ENCODE data around the gene FYN. TPM values are rescaled to one million over a fixed set of nuclear protein-coding genes. Genes with fewer than 3 reads are reported as not detected.

FYN gene
- total and polyA plus RNA-seq, 2 experiments from 2014 or later, result 58.6 to 166 TPM

DNA sequence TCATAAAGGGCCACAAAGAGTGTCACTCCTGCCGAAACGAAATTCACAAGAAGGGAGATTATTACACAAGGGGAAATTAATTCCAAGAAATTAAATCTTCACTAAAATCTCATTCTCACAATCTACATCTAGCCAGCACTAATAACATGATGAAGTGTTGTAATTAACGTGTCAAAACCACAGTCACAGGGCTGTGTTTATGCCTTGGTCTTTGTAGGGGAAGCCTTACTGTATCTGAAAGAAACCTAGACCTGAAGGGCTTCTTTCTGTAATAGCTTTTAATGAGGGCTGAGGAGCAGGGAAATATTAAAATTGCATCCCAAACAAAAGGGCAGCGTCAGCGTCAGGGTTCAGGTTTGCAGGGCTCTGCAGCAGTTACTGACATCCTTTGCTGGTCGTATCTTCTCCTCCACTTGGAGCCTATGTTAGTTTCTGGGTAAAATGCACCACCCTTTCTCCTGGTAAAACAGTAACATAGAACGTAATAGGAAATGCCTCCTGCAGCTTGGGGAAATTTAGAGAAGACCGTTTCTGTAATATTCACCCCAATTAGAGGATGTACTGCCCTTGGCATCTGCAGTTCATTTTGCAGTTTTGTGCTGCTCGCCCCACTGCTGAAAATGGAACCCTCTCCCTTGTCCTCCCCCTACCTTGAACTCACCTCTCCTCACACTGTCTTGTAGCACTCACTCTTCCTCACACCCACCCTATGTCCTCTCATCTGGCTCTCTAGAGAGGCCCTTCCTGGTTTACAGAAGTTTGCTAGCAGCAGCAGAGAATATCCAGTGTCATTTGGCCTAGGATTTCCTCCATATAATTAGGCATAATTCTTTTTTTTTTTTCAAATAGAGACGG is 158.6 kb downstream of the FYN start:
- TF ChIP-seq EZH2 (IDR thresholded peaks at IDR 0.05; ENCODE audit: insufficient read depth, poor library complexity, severe bottlenecking) (no peak), EZH2phosphoT487 (IDR thresholded peaks at IDR 0.05; ENCODE audit: insufficient read depth, low read depth) (no peak)
- no peaks in the 10 kb centered on the region for H4K20me1 ChIP-seq (ENCODE audit: insufficient read depth)

DNA sequence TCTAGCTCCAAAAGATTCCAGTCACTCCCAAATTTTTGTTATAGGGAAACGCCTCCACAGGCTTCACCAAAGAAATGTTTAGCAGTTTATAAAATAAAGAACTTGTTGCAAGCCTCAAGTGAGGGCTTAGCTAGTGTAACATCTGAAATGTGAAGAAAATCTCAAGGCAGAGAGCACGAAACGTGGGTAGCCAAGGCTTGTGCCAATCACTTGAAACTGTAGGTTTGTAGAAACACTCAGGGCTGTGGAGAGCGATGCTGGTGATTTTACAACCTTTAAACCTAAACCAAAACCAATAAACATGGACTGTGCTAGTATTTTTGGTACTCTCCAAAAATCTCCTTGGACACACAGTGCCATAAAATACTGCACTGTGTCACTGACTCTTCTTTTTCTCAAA is 159.4 kb downstream of the FYN start:
- Histone ChIP-seq H3K27ac (no peak overlapping the region), H3K36me3 (ENCODE audit: low read depth) (peaks cover 17% of the 10 kb centered on the region), H3K4me2 (ENCODE audit: unreplicated experiment) (no peak overlapping the region), H3K4me1 (ENCODE audit: insufficient read depth) (peaks cover 33% of the 10 kb centered on the region), H3K9ac (no peak overlapping the region), H3K9me2 (ENCODE audit: insufficient read depth) (no peaks in the 10 kb centered on the region), H3K4me3 (no peak overlapping the region), H4K20me1 (ENCODE audit: insufficient read depth) (no peaks in the 10 kb centered on the region), H3F3A (ENCODE audit: insufficient read depth) (peaks cover 22% of the 10 kb centered on the region), H3K27me3 (replicated peaks; ENCODE audit: insufficient read depth) (no peaks in the 10 kb centered on the region), H2AFZ (no peak overlapping the region), H3K9me3 (ENCODE audit: low read depth) (no peaks in the 10 kb centered on the region), H3K79me2 (ENCODE audit: insufficient read depth) (peaks cover 39% of the 10 kb centered on the region)
- in situ Hi-C loops (cut with MboI), result loop anchor here (10.0 kb wide), 1 partner anchor 331 kb away; no protein-coding TSS in a partner anchor
- WGBS, 2 experiments (ENCODE audit: low coverage in 1 of 2, low lambda C conversion rate in 2 of 2, missing lambda C conversion rate in 2 of 2), result 70 to 73% methylated on average over 4 of the region's 4 CpGs
- no peak for TF ChIP-seq EZH2 (IDR thresholded peaks at IDR 0.05; ENCODE audit: insufficient read depth, poor library complexity, severe bottlenecking)
- TF ChIP-seq EZH2phosphoT487 (IDR thresholded peaks at IDR 0.05; ENCODE audit: insufficient read depth, low read depth), result no peak
- no peak for DNase-seq

More for the DNA sequence above, 158.6 kb downstream of the FYN start:
- in situ Hi-C loops (cut with MboI), result loop anchor here (10.0 kb wide), 1 partner anchor 330 kb away; no protein-coding TSS in a partner anchor
- Histone ChIP-seq H3K27me3 (replicated peaks; ENCODE audit: insufficient read depth) (no peaks in the 10 kb centered on the region), H3F3A (ENCODE audit: insufficient read depth) (peaks cover 28% of the 10 kb centered on the region), H3K4me3 (no peak overlapping the region), H3K27ac (no peak overlapping the region), H3K4me2 (ENCODE audit: unreplicated experiment) (no peak overlapping the region), H3K4me1 (ENCODE audit: insufficient read depth) (peaks cover 41% of the 10 kb centered on the region), H3K9me2 (ENCODE audit: insufficient read depth) (no peaks in the 10 kb centered on the region), H3K36me3 (ENCODE audit: low read depth) (peaks cover 17% of the 10 kb centered on the region), H3K9me3 (ENCODE audit: low read depth) (no peaks in the 10 kb centered on the region), H2AFZ (no peak overlapping the region), H3K9ac (no peak overlapping the region), H3K79me2 (ENCODE audit: insufficient read depth) (peaks cover 46% of the 10 kb centered on the region)
- 55 to 67% methylated on average over 10 of the region's 10 CpGs for WGBS, 2 experiments (ENCODE audit: low coverage in 1 of 2, low lambda C conversion rate in 2 of 2, missing lambda C conversion rate in 2 of 2)
- no peak for DNase-seq

DNA sequence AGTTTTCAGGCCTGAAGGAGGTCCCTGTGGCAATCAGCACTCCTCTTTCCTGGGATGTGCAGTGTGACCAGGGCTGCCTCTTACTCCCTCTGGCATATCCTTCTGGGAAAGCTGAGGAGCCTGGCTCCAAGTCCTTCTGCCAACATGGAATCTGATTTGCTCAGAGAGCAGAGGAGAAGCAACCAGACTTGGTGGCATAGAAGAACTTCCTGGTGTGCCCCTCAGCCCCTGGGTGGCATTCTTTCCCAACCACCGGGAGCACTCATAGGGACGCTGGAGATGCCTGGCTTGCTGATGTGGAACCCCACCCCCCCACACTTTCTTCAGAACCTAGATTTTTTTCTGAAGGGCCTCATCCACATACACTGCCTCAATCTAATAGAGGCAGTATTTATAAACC is 160.0 kb downstream of the FYN start:
- 46 to 69% methylated on average over 2 of the region's 2 CpGs for WGBS, 2 experiments (ENCODE audit: low coverage in 1 of 2, low lambda C conversion rate in 2 of 2, missing lambda C conversion rate in 2 of 2)
- H3K9me3 ChIP-seq (ENCODE audit: low read depth), result no peaks in the 10 kb centered on the region
- no peaks in the 10 kb centered on the region for H3K27me3 ChIP-seq (replicated peaks; ENCODE audit: insufficient read depth)
- DNase-seq, result no peak
- no peak overlapping the region for H2AFZ ChIP-seq
- in situ Hi-C loops (cut with MboI), result loop anchor here (10.0 kb wide), 1 partner anchor 332 kb away; no protein-coding TSS in a partner anchor
- no peak overlapping the region for H3K4me3 ChIP-seq
- peaks cover 33% of the 10 kb centered on the region for H3K79me2 ChIP-seq (ENCODE audit: insufficient read depth)
- H3K36me3 ChIP-seq (ENCODE audit: low read depth), result peaks cover 17% of the 10 kb centered on the region
- H4K20me1 ChIP-seq (ENCODE audit: insufficient read depth), result no peaks in the 10 kb centered on the region
- H3F3A ChIP-seq (ENCODE audit: insufficient read depth), result peaks cover 16% of the 10 kb centered on the region
- no peak overlapping the region for H3K4me2 ChIP-seq (ENCODE audit: unreplicated experiment)
- H3K9me2 ChIP-seq (ENCODE audit: insufficient read depth), result no peaks in the 10 kb centered on the region
- H3K27ac ChIP-seq, result no peak overlapping the region
- TF ChIP-seq EZH2 (IDR thresholded peaks at IDR 0.05; ENCODE audit: insufficient read depth, poor library complexity, severe bottlenecking) (no peak), EZH2phosphoT487 (IDR thresholded peaks at IDR 0.05; ENCODE audit: insufficient read depth, low read depth) (no peak)
- no peak overlapping the region for H3K9ac ChIP-seq
- peaks cover 28% of the 10 kb centered on the region for H3K4me1 ChIP-seq (ENCODE audit: insufficient read depth)

DNA sequence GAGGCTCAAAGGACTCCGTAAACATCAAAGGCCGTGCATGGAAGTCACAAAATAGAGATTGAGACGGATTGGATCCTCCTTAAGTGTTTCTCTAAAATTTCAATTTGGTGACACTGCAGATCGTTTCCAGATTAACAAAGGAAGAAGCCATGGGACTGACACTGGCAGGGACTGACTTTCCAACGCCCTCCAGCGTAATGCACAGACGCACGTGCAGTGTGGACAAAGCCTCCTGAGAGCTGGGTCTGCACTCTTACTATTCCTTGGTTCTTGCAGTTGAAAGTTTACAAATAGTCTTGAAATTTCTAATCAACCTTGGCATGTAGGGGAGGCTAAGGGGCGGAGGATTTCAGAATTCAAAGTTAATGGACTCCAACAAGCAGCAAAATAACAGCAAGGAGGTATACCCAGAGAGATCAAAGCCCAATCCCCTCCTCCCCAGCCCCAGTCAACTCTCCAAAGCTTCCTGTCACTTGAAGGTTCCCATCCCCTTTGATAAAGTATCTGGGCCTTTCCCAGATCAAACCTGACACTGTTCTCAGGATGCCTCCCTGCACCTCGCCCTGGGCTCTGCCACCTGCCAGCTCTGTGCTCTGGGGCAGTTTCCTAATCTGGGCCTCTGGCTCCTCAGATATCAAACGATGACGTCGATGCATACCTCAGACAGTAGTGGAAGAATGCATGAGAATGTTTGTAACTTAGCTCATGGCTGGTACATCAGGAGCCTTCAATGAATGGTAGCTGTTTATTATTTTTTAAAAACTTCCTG is 161.1 kb downstream of the FYN start:
- 64 to 66% methylated on average over 13 of the region's 13 CpGs for WGBS, 2 experiments (ENCODE audit: low coverage in 1 of 2, low lambda C conversion rate in 2 of 2, missing lambda C conversion rate in 2 of 2)
- Histone ChIP-seq H3K79me2 (ENCODE audit: insufficient read depth) (peaks cover 23% of the 10 kb centered on the region), H4K20me1 (ENCODE audit: insufficient read depth) (no peaks in the 10 kb centered on the region), H3K4me1 (ENCODE audit: insufficient read depth) (peaks cover 28% of the 10 kb centered on the region), H3K9ac (0 out of 2 replicates have a peak overlapping the region, but pooled peaks have one; percentile 10), H3K9me2 (ENCODE audit: insufficient read depth) (no peaks in the 10 kb centered on the region), H3K4me3 (no peak overlapping the region), H3K4me2 (ENCODE audit: unreplicated experiment) (no peak overlapping the region), H3F3A (ENCODE audit: insufficient read depth) (peaks cover 16% of the 10 kb centered on the region), H3K9me3 (ENCODE audit: low read depth) (no peaks in the 10 kb centered on the region), H2AFZ (no peak overlapping the region), H3K27ac (0 out of 2 replicates have a peak overlapping the region, but pooled peaks have one; percentile 3), H3K27me3 (replicated peaks; ENCODE audit: insufficient read depth) (no peaks in the 10 kb centered on the region), H3K36me3 (ENCODE audit: low read depth) (peaks cover 21% of the 10 kb centered on the region)
- TF ChIP-seq EZH2phosphoT487 (IDR thresholded peaks at IDR 0.05; ENCODE audit: insufficient read depth, low read depth) (no peak), EZH2 (IDR thresholded peaks at IDR 0.05; ENCODE audit: insufficient read depth, poor library complexity, severe bottlenecking) (no peak)
- in situ Hi-C loops (cut with MboI), result loop anchor here (10.0 kb wide), 1 partner anchor 333 kb away; no protein-coding TSS in a partner anchor
- peak; percentile 74 for DNase-seq
